PC-9 (cell line): ENCODE measurements around the gene CASQ2. TPM values are rescaled to one million over a fixed set of nuclear protein-coding genes. Genes with fewer than 3 reads are reported as not detected.

Experiments used
- BruUV-seq: library from RNA; stranded (reverse); fragments of 400-500 nt; replicated peaks from 2 replicates; lab custom pipeline; 2021; lab: Mats Ljungman, UMichigan
- CTCF ChIA-PET: fragments of 300-600 bp; sonication (Branson Sonifier 250); formaldehyde crosslinking; loops from one replicate; lab custom pipeline; 2022; ENCODE audit warnings: antibody characterized with exemption; lab: Charles Lee
- POLR2A ChIA-PET: fragments of 300-600 bp; sonication (Branson Sonifier 250); formaldehyde crosslinking; loops from one replicate; lab custom pipeline; 2022; ENCODE audit warnings: antibody characterized with exemption; ENCODE audit not compliant: unreplicated experiment; lab: Charles Lee
- DNase-seq, 2 experiments: peaks; one replicate each; pipeline versions ENCODE4 v3.0.0 to v3.0.0-alpha.2; 2015 to 2022; ENCODE audit warnings: mixed read lengths in 1 of 2
- H2AFZ ChIP-seq: fragments of 200-600 bp; sonication (generic); 2 replicates; pipeline ENCODE4 v1.8.1; 2017; ENCODE audit warnings: antibody characterized with exemption
- H3F3A ChIP-seq: fragments of 200-600 bp; sonication (generic); 2 replicates; pipeline ENCODE4 v1.8.1; 2017; ENCODE audit warnings: antibody characterized with exemption, mild to moderate bottlenecking, low read depth; ENCODE audit not compliant: insufficient read depth
- H3K27ac ChIP-seq: fragments of 200-600 bp; sonication (generic); 2 replicates; pipeline ENCODE4 v1.6.1; 2016; ENCODE audit warnings: mixed run types
- H3K27me3 ChIP-seq: fragments of 200-600 bp; sonication (generic); 2 replicates; pipeline ENCODE4 v1.6.1; 2016; ENCODE audit warnings: low read depth, mixed run types; ENCODE audit not compliant: insufficient read depth
- H3K36me3 ChIP-seq: fragments of 200-600 bp; sonication (generic); 2 replicates; pipeline ENCODE4 v1.6.1; 2016; ENCODE audit warnings: low read depth, mixed run types
- H3K4me1 ChIP-seq: fragments of 200-600 bp; sonication (generic); replicated peaks from 2 replicates; pipeline ENCODE4 v1.6.1; 2016; ENCODE audit warnings: mixed run types; ENCODE audit not compliant: insufficient read depth
- H3K4me2 ChIP-seq: fragments of 200-600 bp; sonication (generic); 2 replicates; pipeline ENCODE4 v1.6.1; 2017; ENCODE audit warnings: mixed run types
- H3K4me3 ChIP-seq: fragments of 200-600 bp; sonication (generic); 2 replicates; pipeline ENCODE4 v1.6.1; 2016; ENCODE audit warnings: mixed run types
- H3K79me2 ChIP-seq: fragments of 200-600 bp; sonication (generic); 2 replicates; pipeline ENCODE4 v1.6.1; 2017; ENCODE audit warnings: low read depth, mixed run types
- H3K9me2 ChIP-seq: fragments of 200-600 bp; sonication (generic); 2 replicates; pipeline ENCODE4 v1.8.1; 2017; ENCODE audit warnings: mild to moderate bottlenecking; ENCODE audit not compliant: insufficient read depth
- H3K9me3 ChIP-seq: fragments of 200-600 bp; sonication (generic); 2 replicates; pipeline ENCODE4 v1.8.1; 2016; ENCODE audit warnings: low read depth; ENCODE audit not compliant: insufficient read depth
- H4K20me1 ChIP-seq: fragments of 200-600 bp; sonication (generic); 2 replicates; pipeline ENCODE4 v1.8.1; 2017; ENCODE audit not compliant: insufficient read depth
- EZH2 ChIP-seq: fragments of 200-600 bp; sonication (generic); IDR thresholded peaks from 2 replicates; pipeline ENCODE4 v1.8.0; 2017; ENCODE audit warnings: antibody characterized with exemption, low read depth
- intact Hi-C: fragments of 100-400 bp; cut with micrococcal nuclease; formaldehyde crosslinking; loops from one replicate; pipeline ENCODE4 v1.10.0; 2022; ENCODE audit not compliant: unreplicated experiment
- total RNA-seq: library from RNA; stranded (reverse); gene quantifications from 2 replicates; pipeline ENCODE4 v1.2.3, GENCODE V29; 2021
- TF ChIP-seq, protein P1 (sequence below): fragments of 200-600 bp; sonication (generic); conservative IDR thresholded peaks from 2 replicates; pipeline ENCODE4 v1.6.1; 2017; ENCODE audit warnings: mixed run types, antibody characterized with exemption, mild to moderate bottlenecking, moderate library complexity

CASQ2 gene
- total RNA-seq, 1 experiment from 2014 or later: not detected

DNA sequence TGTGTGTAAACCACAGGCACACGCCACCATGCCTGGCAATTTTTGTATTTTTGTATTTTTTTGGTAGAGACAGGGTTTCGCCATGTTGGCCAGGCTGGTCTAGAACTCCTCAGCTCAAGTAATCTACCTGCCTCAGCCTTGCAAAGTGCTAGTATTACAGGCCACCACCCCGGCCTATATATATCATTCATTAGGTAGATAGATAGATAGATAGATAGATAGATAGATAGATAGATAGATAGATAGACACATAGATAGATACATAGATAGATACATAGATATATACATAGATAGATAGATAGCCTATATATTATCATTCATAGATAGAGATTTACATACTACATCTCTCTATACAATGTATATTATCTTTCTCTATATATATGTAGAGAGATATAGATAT is 80.8 kb downstream of the CASQ2 start:
- Histone ChIP-seq H4K20me1 (0 out of 2 replicates have a peak, but pooled peaks cover 3% of the 10 kb centered on the region), H3K27ac (no peak overlapping the region), H3K27me3 (no peaks in the 10 kb centered on the region), H2AFZ (no peak overlapping the region), H3F3A (0 out of 2 replicates have a peak, but pooled peaks cover 5% of the 10 kb centered on the region), H3K9me2 (no peaks in the 10 kb centered on the region), H3K9me3 (no peaks in the 10 kb centered on the region), H3K4me1 (no peaks in the 10 kb centered on the region), H3K4me3 (no peak overlapping the region), H3K36me3 (peaks cover 53% of the 10 kb centered on the region), H3K4me2 (no peak overlapping the region), H3K79me2 (no peaks in the 10 kb centered on the region)
- no peak for DNase-seq
- ChIA-PET POLR2A (interaction anchor here (0.7 kb wide), 1 partner anchor 84 kb away, joined by 3 read pairs; no protein-coding TSS in a partner anchor), CTCF (interaction anchor here (0.6 kb wide), 1 partner anchor 34 kb away, joined by 5 read pairs; no protein-coding TSS in a partner anchor)
- intact Hi-C loops: no loop called here
- no peak for TF ChIP-seq EZH2
- TF ChIP-seq, protein P1, sequence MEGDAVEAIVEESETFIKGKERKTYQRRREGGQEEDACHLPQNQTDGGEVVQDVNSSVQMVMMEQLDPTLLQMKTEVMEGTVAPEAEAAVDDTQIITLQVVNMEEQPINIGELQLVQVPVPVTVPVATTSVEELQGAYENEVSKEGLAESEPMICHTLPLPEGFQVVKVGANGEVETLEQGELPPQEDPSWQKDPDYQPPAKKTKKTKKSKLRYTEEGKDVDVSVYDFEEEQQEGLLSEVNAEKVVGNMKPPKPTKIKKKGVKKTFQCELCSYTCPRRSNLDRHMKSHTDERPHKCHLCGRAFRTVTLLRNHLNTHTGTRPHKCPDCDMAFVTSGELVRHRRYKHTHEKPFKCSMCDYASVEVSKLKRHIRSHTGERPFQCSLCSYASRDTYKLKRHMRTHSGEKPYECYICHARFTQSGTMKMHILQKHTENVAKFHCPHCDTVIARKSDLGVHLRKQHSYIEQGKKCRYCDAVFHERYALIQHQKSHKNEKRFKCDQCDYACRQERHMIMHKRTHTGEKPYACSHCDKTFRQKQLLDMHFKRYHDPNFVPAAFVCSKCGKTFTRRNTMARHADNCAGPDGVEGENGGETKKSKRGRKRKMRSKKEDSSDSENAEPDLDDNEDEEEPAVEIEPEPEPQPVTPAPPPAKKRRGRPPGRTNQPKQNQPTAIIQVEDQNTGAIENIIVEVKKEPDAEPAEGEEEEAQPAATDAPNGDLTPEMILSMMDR: no peak
- BruUV-seq: no TSS peak

DNA sequence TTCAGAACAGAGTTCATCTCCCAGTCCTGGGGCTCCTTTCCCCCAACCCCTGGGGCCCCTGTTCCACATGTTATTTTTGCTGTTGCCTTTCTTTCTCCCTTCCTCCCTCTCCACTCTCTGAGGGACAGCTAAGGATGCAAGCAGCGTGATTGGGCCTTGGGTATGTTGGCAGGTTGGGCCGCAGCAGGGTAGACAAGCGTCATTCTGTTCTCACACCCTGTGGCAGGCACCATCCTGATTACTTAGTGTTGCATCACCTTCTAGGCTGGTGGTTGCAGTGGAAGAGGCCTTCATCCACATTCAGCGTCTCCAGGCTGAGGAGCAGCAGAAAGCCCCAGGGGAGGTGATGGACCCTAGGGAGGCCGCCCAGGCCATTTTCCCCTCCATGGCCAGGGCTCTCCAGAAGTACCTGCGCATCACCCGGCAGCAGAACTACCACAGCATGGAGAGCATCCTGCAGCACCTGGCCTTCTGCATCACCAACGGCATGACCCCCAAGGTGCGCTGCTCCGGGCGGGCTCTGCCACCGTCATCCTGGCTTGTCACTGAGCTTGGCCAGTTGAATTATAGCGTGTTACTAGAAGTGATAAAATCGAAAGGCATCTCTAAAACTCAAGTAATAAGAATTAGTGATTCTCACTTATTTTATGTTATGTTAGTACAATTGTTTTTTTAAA is 83.3 kb downstream of the CASQ2 start:
- intact Hi-C loops: no loop called here
- H3K4me3 ChIP-seq: no peak overlapping the region

DNA sequence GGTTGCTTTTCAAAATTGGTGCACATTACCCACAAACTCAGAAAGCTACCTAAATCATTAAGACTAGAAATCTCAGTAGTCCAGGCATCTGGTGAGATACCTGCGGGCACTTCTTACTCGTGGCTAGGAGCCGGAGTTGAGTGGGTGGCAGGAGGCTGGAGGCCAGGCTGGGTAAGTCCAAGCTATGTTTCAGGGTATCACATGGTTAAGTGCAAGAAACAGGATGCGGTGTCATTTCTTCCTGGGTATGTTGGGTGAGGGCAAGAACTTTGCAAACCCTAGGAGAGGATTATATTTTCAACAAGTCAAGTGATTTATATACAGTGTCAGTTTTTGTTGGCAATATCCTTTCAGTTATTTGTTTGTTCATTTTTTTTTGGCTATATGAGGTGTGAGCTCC is 85.7 kb downstream of the CASQ2 start:
- H3K4me1 ChIP-seq: peaks cover 20% of the 10 kb centered on the region
- peaks cover 52% of the 10 kb centered on the region for H3K36me3 ChIP-seq
- POLR2A ChIA-PET: no interaction called here
- no peak overlapping the region for H2AFZ ChIP-seq
- no TSS peak for BruUV-seq
- H3K4me2 ChIP-seq: no peak overlapping the region
- intact Hi-C loops: no loop called here
- no peak overlapping the region for H3K4me3 ChIP-seq
- peaks cover 21% of the 10 kb centered on the region for H3F3A ChIP-seq
- CTCF ChIA-PET: interaction anchor here (0.6 kb wide), 1 partner anchor 504 kb away, joined by 3 read pairs; no protein-coding TSS in a partner anchor
- H3K9me2 ChIP-seq: no peaks in the 10 kb centered on the region
- no peak for DNase-seq
- H3K27ac ChIP-seq: no peak overlapping the region
- H4K20me1 ChIP-seq: 0 out of 2 replicates have a peak, but pooled peaks cover 3% of the 10 kb centered on the region
- peaks cover 16% of the 10 kb centered on the region for H3K79me2 ChIP-seq
- no peaks in the 10 kb centered on the region for H3K27me3 ChIP-seq
- TF ChIP-seq EZH2: no peak
- TF ChIP-seq, protein P1: no peak
- H3K9me3 ChIP-seq: no peaks in the 10 kb centered on the region

More for the DNA sequence above, 83.3 kb downstream of the CASQ2 start:
- BruUV-seq: no TSS peak
- Histone ChIP-seq H3K9me2 (no peaks in the 10 kb centered on the region), H3K27ac (no peak overlapping the region), H3K9me3 (no peaks in the 10 kb centered on the region), H2AFZ (no peak overlapping the region), H3K4me2 (no peak overlapping the region), H3K36me3 (peaks cover 61% of the 10 kb centered on the region), H3K27me3 (no peaks in the 10 kb centered on the region), H3K4me1 (no peaks in the 10 kb centered on the region), H3F3A (0 out of 2 replicates have a peak, but pooled peaks cover 5% of the 10 kb centered on the region), H3K79me2 (peaks cover 2% of the 10 kb centered on the region; the same call in 1 of the 2 replicates), H4K20me1 (0 out of 2 replicates have a peak, but pooled peaks cover 3% of the 10 kb centered on the region)
- no peak for DNase-seq
- POLR2A ChIA-PET: no interaction called here
- no peak for TF ChIP-seq EZH2
- TF ChIP-seq, protein P1: no peak
- CTCF ChIA-PET: no interaction called here
